Measurements from ENCODE around the gene FRY.

The FRY gene

DNA sequence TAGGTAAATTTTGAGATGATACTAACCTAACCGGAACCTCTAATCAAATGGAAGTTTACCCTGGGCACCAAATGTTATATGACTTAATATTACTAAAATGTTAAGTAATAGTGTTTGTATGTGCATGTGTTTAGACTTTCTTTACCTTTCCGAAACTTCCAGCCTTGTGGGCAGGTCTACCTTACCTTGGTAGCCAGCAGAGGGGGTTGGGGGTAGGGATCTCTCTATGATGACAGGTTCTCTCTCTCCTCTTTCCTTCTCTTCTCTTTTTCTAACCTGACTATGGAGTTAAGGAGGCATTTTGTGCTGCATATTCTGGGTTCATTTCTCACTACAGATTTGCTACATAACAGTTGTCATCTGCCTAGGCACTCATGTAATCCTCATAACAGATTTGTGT is 6.8 kb upstream of the FRY start:
- TF ChIP-seq POLR2A (IDR thresholded peaks at IDR 0.05; ENCODE audit: low read length) (no peak), GATA1 (IDR thresholded peaks at IDR 0.05; ENCODE audit: low read depth, low read length) (no peak)
- DNase-seq, result no peak

DNA sequence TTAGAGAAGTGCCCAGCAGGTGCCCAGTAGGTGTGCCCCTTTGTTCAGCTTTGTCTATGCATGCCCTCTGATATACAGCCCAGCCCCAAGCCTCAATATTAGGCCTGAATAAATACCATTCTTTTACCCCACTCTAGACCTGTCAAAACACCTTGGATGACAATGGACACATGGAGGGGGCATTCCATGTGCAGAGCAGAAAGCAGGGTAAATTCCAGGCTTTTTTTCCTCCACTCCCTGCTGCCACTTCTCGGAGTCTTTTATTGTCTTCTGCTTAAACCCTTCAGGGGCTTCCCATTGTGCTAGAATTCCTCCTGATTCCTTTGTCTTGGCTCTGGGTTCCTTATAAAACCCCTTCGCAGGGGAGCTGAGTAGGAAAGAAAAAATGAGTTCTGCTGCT is 5.8 kb upstream of the FRY start:
- TF ChIP-seq GATA1 (IDR thresholded peaks at IDR 0.05; ENCODE audit: low read depth, low read length) (no peak), POLR2A (IDR thresholded peaks at IDR 0.05; ENCODE audit: low read length) (no peak)
- DNase-seq, result no peak

DNA sequence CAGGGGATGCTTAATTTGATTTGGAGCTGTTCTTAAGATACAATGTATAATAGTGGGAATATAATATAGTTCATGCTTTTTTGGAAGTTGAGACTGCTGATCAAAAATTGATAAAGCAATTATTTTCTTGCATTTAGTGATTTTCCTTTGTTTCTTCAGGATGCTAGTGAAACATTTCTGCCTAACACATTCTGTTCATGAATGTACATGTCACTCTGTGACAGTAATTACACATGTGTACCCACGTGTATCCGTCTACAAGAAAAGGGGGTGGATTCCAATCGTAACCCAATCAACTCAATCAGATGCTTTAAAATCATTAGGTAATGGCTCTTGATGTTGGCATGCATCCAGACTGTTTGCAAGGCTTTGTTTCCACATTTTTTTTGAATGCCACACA is 5.0 kb upstream of the FRY start:
- no peak for DNase-seq
- TF ChIP-seq GATA1 (IDR thresholded peaks at IDR 0.05; ENCODE audit: low read depth, low read length), result no peak
- no peak for TF ChIP-seq POLR2A (IDR thresholded peaks at IDR 0.05; ENCODE audit: low read length)

DNA sequence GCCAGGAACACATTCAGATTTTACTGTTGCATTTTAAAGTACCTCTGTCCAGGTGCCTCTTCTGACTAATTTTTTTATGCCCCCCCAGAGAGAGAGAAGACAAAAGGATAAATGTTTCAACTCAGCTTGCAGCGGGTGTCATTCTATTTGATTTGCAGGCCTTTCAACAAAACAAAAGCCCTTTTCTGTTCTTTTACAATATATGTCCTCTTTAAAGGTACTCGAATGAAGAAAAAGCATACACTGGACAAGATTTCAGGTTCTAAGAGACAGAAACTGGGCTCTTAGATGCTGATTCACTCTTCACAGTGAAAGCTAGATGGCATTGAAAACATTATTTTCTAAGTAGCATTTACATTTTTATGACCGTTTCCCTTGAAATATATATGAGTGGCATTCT is 2.9 kb upstream of the FRY start:
- DNase-seq, result no peak
- TF ChIP-seq POLR2A (IDR thresholded peaks at IDR 0.05; ENCODE audit: low read length), result no peak
- TF ChIP-seq GATA1 (IDR thresholded peaks at IDR 0.05; ENCODE audit: low read depth, low read length), result no peak

DNA sequence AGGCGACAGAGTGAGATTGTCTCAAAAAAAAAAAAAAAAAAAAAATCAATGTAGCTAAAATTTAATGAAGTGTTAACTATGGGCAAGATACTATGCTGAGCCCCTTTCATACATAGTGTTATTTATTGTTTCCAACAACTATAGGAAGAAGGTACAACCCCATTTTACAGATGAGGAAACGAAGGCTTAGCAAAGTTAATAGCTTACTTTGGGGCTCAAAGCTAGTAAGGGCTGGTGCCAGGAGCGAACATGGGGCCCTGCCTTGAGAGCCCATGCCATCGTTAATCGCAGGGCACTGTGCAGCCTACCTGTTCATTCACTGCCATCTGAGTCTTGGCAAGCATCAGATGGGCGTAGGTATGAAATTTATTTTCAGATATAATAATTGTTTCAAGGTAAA is 1.9 kb upstream of the FRY start:
- no peak for DNase-seq
- TF ChIP-seq POLR2A (IDR thresholded peaks at IDR 0.05; ENCODE audit: low read length), result no peak
- no peak for TF ChIP-seq GATA1 (IDR thresholded peaks at IDR 0.05; ENCODE audit: low read depth, low read length)

DNA sequence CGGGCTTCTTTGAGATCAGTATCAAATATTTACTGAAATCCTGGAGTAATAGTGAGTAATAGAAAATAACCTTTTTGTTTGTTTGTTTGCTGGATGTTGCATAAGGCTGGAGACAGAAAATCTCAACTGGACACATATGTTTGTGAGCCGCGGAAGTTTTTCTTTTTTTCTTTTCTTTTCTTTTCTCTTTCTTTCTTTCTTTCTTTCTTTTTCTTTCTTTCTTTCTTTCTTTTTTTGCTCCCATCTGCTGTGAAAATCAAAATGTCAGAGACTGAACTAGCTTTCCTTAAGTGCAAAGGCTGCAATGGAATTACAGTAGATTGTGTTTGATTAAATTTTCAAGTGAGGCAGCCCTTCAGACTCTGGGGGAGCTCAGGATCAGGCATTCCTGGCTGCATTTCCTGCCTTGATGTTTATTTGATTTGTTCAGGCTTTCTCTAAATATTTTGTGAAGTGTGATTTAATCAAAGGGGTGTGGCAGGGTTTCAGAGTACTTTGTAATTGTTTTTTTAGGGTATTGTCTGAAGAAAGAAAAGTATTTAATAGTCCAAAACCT is 319 bp downstream of the FRY start:
- TF ChIP-seq GATA1 (IDR thresholded peaks at IDR 0.05; ENCODE audit: low read depth, low read length), result no peak
- TF ChIP-seq POLR2A (IDR thresholded peaks at IDR 0.05; ENCODE audit: low read length), result no peak
- no peak for DNase-seq

DNA sequence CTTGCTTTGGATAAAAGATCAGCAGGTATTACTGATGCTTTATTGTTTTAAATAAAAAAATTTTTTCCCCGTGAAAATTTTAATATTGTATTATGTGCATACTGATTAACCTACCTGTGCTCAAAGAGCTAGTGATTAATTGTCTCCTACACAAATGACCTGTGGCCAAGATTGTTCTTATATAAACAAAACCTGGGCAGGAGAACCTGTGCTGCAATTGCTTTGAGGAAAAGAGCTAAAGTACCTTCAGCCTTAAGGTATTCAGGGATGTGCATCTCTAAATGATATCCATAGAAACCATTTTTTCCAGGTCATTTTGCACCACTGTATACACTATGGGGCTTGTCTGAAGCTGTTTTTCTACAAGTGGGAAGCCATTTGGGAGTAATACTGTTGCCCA is 1.2 kb downstream of the FRY start:
- no peak for TF ChIP-seq GATA1 (IDR thresholded peaks at IDR 0.05; ENCODE audit: low read depth, low read length)
- no peak for TF ChIP-seq POLR2A (IDR thresholded peaks at IDR 0.05; ENCODE audit: low read length)
- DNase-seq, result no peak

DNA sequence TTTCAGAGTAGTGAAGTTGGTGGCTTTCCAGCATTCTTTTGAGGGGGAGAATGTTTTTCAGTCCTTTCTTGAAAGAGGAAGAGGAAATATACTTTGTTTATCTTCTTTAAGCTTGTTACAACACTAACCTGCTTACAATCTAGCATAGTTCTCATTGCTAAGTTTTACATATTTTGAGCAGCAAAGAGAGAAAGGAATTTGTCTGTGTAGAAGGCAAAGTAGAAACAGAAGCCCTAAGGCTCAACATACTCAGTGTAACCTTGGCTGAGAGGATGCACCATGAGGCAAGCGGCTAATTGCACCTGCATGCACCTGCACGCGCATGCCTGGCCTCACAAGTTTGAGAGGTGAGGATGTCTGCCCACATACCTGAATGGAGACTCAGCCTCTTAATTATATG is 2.2 kb downstream of the FRY start:
- TF ChIP-seq POLR2A (IDR thresholded peaks at IDR 0.05; ENCODE audit: low read length) (no peak), GATA1 (IDR thresholded peaks at IDR 0.05; ENCODE audit: low read depth, low read length) (no peak)
- no peak for DNase-seq

DNA sequence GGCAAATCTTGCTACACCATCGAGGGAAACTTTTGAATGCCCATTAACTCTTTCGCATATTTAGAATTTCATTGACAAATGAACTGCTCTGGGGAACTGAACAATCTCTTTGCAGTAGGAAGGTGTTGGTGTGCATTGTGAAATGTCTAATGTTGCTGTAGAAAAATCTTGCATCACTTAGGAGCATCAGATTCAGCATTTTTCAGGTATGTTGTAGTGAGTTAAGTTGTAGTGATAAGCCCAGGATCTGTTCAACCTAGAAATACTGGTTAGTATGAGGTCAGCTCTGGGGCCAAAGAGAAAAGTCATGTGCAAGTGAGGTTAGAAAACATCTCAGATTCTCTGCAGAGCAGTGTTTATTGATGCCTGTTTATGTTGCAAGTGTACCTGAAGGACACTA is 4.1 kb downstream of the FRY start:
- TF ChIP-seq GATA1 (IDR thresholded peaks at IDR 0.05; ENCODE audit: low read depth, low read length), result no peak
- TF ChIP-seq POLR2A (IDR thresholded peaks at IDR 0.05; ENCODE audit: low read length), result no peak
- DNase-seq, result no peak

DNA sequence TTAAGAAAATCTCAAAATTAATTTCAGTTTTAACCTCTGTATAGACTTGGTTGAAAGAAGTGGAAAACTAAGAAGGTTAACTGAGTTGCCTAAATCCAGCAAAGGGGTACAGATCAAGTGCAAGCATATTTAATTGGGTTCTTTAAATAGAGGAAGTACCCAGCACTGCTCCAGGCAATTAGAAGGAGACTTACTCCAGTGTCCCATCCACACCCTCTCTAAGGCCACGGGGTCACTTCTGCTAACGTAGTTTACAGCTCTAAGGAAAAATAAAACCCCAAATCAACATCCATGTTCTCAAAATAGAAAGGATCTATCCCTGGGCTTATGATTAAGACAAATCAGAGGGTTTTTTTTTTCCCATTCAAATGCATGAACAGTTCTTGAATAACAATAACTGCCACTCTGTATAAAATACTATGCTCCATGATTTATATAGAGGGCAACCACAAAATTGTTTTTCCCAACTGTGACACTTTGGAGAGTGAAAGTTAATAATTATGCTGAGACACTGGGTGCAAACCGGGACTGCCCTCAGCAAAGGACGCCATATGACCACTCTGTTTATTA is 4.6 kb downstream of the FRY start:
- no peak for TF ChIP-seq POLR2A (IDR thresholded peaks at IDR 0.05; ENCODE audit: low read length)
- no peak for TF ChIP-seq GATA1 (IDR thresholded peaks at IDR 0.05; ENCODE audit: low read depth, low read length)
- no peak for DNase-seq

DNA sequence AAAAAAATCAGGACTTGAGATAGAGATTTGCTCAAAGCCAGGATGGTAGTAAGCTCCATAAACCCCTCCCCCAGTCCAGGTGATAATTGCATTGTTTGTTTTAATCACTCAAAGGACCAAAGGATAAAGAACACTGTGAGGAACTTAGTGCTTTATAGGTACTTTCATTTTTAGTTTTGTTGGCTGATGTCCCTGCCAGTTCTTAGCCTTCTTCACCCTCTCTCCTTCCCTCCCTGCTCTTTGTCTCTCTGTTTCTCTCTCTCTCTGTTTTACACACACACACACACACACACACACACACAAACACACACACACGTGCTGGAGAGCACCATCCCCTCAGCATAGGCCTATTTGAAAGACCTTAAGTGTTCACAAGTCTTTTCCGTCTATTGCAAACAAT is 5.2 kb downstream of the FRY start:
- no peak for DNase-seq
- no peak for TF ChIP-seq GATA1 (IDR thresholded peaks at IDR 0.05; ENCODE audit: low read depth, low read length)
- TF ChIP-seq POLR2A (IDR thresholded peaks at IDR 0.05; ENCODE audit: low read length), result no peak

DNA sequence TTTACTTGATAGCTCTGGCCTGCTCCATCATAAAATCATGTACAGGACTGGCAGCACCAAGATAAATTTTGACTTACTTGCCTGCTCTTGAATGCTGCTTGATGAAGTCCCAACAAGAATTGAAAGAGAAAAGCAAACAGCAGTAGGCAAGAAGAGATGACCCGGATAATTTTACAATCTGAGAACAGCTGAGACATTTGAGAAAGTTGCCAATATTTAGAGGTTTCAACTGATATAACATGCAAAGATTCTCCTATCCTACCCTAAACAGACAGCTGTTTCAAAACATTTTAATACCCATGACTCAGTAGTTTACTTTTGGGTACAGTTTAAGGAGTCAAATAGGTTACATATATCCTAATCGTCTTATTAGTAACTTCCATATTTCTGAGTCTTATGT is 5.9 kb downstream of the FRY start:
- DNase-seq, result no peak
- TF ChIP-seq POLR2A (IDR thresholded peaks at IDR 0.05; ENCODE audit: low read length), result no peak
- no peak for TF ChIP-seq GATA1 (IDR thresholded peaks at IDR 0.05; ENCODE audit: low read depth, low read length)

DNA sequence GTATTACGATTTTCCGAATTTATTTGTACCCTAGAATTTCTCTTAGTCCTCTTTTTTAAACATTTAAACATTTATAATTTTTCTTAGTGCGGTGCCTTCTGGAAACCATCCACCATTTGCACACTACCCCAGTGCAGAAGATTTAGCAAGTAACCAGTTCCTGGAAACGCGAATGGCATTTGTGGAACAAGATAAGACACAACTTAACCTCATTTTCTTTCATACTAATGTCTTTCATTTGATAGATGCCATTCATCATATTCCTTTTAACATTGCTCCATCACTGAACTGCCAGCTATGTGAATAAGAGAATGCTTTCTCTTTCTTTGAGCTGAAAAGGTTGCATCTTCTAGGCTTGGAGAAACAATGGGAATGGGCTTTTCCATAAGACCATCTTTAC is 6.8 kb downstream of the FRY start:
- no peak for DNase-seq
- no peak for TF ChIP-seq GATA1 (IDR thresholded peaks at IDR 0.05; ENCODE audit: low read depth, low read length)
- TF ChIP-seq POLR2A (IDR thresholded peaks at IDR 0.05; ENCODE audit: low read length), result no peak

DNA sequence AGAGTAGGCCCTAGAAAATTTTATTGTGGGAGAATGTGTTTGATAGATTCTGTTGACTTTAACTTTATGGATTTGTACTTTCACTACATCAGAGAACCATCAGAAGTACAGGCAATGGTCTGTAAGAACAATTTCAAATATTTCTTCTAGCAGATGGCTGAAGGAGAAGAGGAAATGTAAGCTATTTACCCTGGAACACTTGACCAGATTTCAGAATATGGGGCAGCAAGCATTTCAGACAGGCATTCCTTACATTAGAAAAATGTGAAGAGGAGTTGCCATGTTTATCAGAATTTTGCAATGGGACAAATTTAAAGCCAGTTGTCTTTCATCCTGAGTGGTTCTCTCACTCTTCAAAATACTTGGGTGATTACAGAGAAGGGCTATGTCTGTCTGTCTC is 7.5 kb downstream of the FRY start:
- DNase-seq, result no peak
- TF ChIP-seq GATA1 (IDR thresholded peaks at IDR 0.05; ENCODE audit: low read depth, low read length) (no peak), POLR2A (IDR thresholded peaks at IDR 0.05; ENCODE audit: low read length) (no peak)

DNA sequence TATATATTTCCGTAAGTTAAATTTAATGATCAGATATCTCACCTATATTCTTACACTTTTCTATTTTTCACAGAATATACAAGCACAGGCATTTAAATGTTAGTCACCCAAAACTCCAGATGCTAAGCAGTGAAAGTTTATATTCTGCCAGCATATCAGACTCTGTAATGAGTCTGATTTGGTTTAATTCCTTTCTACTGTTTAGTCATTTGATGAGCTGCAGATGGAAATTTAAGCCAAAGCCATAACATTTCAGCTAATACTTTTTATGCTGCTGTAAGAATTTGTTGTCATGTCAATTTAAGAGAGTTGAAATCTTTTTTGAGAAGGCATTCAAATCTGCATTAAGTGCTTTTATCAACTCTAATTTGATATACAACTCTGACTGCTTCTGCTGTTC is 8.0 kb downstream of the FRY start:
- no peak for DNase-seq
- no peak for TF ChIP-seq POLR2A (IDR thresholded peaks at IDR 0.05; ENCODE audit: low read length)
- no peak for TF ChIP-seq GATA1 (IDR thresholded peaks at IDR 0.05; ENCODE audit: low read depth, low read length)

Data from erythroblast (primary cell).